Measurements from ENCODE around the gene MEGF11. TPM values are rescaled to one million over a fixed set of nuclear protein-coding genes. Genes with fewer than 3 reads are reported as not detected.

MEGF11 gene
- total RNA-seq, 1 donor from 2014 or later: 0.60 TPM

GRCh38 chr15:66294157-66294931 is 40.8 kb upstream of the MEGF11 start:
- H3K27ac Mint-ChIP-seq: peak overlapping the region; percentile 93
- H3K9me3 Mint-ChIP-seq (ENCODE audit: low read depth): no peaks in the 10 kb centered on the region
- peak overlapping the region; percentile 81 for H3K4me3 Mint-ChIP-seq (ENCODE audit: low read depth)
- no peak for TF ChIP-seq CTCF (IDR thresholded peaks at IDR 0.05; ENCODE audit: unreplicated experiment)
- no peaks in the 10 kb centered on the region for H3K27me3 Mint-ChIP-seq
- peaks cover 29% of the 10 kb centered on the region for H3K4me1 Mint-ChIP-seq (ENCODE audit: low read depth)
- peaks cover 11% of the 10 kb centered on the region for H3K36me3 Mint-ChIP-seq (ENCODE audit: insufficient read depth)
- DNase-seq (ENCODE audit: low spot score, unreplicated experiment): no peak

- Mint-ChIP-seq H3K36me3 (ENCODE audit: insufficient read depth) (peaks cover 8% of the 10 kb centered on the region), H3K4me3 (ENCODE audit: low read depth) (peak within 1 kb of the TSS; percentile 81), H3K27ac (peak within 1 kb of the TSS; percentile 96), H3K9me3 (ENCODE audit: low read depth) (no peaks in the 10 kb centered on the region), H3K4me1 (ENCODE audit: low read depth) (peaks cover 29% of the 10 kb centered on the region), H3K27me3 (no peaks in the 10 kb centered on the region)
- no peak for TF ChIP-seq CTCF (IDR thresholded peaks at IDR 0.05; ENCODE audit: unreplicated experiment)
- peak; percentile 48 for DNase-seq (ENCODE audit: low spot score, unreplicated experiment)
These were observed 40.0 kb upstream of the MEGF11 start, which contains the start of gene DIS3L for GRCh38 chr15:66293419-66294156. Gene DIS3L, plus strand, starts transcription at chr15:66293568. Its CDS starts 29 bp downstream, at chr15:66293597.

- H3K27ac Mint-ChIP-seq: peak overlapping the region; percentile 96
- H3K4me1 Mint-ChIP-seq (ENCODE audit: low read depth): peaks cover 29% of the 10 kb centered on the region
- no peak for TF ChIP-seq CTCF (IDR thresholded peaks at IDR 0.05; ENCODE audit: unreplicated experiment)
These were observed 39.2 kb upstream of the MEGF11 start for GRCh38 chr15:66292571-66293418.

GRCh38 chr15:66291816-66292570 is 38.4 kb upstream of the MEGF11 start:
- H3K4me3 Mint-ChIP-seq (ENCODE audit: low read depth): peak overlapping the region; percentile 77

More at GRCh38 chr15:66292571-66293418, 39.2 kb upstream of the MEGF11 start:
- no peaks in the 10 kb centered on the region for H3K27me3 Mint-ChIP-seq
- H3K9me3 Mint-ChIP-seq (ENCODE audit: low read depth): no peaks in the 10 kb centered on the region
- H3K36me3 Mint-ChIP-seq (ENCODE audit: insufficient read depth): peaks cover 7% of the 10 kb centered on the region
- peak overlapping the region; percentile 77 for H3K4me3 Mint-ChIP-seq (ENCODE audit: low read depth)
- DNase-seq (ENCODE audit: low spot score, unreplicated experiment): no peak

More at GRCh38 chr15:66291816-66292570, 38.4 kb upstream of the MEGF11 start:
- DNase-seq (ENCODE audit: low spot score, unreplicated experiment): no peak
- peaks cover 29% of the 10 kb centered on the region for H3K4me1 Mint-ChIP-seq (ENCODE audit: low read depth)
- TF ChIP-seq CTCF (IDR thresholded peaks at IDR 0.05; ENCODE audit: unreplicated experiment): no peak
- H3K9me3 Mint-ChIP-seq (ENCODE audit: low read depth): no peaks in the 10 kb centered on the region
- H3K36me3 Mint-ChIP-seq (ENCODE audit: insufficient read depth): peaks cover 4% of the 10 kb centered on the region
- H3K27ac Mint-ChIP-seq: peak overlapping the region; percentile 96
- H3K27me3 Mint-ChIP-seq: no peaks in the 10 kb centered on the region
